Activated naive CD8-positive, alpha-beta T cell treated with anti-CD3 and anti-CD28 coated beads, Interleukin-2, amount 50 U/mL, for 24 hours (primary cell): ENCODE measurements around the gene ESRRA.
A peak's percentile ranks its signal among the peaks of the same experiment; 100 is the strongest.

Experiments
- ATAC-seq: fragments of 150-1000 bp; cut with Tn5 transposase; one replicate; pipeline ENCODE4 v1.10.0; 2021
- DNase-seq: peaks from one replicate; pipeline ENCODE4 v3.0.0; 2021
- H3K27ac Mint-ChIP-seq: one replicate; pipeline ENCODE4 v1.8.0; 2021; ENCODE audit warnings: mild to moderate bottlenecking, mixed read lengths
- H3K27me3 Mint-ChIP-seq: one replicate; pipeline ENCODE4 v1.8.0; 2021; ENCODE audit warnings: mixed read lengths
- H3K36me3 Mint-ChIP-seq: one replicate; pipeline ENCODE4 v1.8.0; 2021; ENCODE audit warnings: low read depth, mixed read lengths
- H3K4me1 Mint-ChIP-seq: one replicate; pipeline ENCODE4 v1.8.0; 2021; ENCODE audit warnings: mixed read lengths
- H3K4me3 Mint-ChIP-seq: one replicate; pipeline ENCODE4 v1.8.0; 2021; ENCODE audit warnings: mild to moderate bottlenecking, moderate library complexity, mixed read lengths
- H3K9me3 Mint-ChIP-seq: one replicate; pipeline ENCODE4 v1.8.0; 2021; ENCODE audit warnings: mixed read lengths

ESRRA gene

DNA sequence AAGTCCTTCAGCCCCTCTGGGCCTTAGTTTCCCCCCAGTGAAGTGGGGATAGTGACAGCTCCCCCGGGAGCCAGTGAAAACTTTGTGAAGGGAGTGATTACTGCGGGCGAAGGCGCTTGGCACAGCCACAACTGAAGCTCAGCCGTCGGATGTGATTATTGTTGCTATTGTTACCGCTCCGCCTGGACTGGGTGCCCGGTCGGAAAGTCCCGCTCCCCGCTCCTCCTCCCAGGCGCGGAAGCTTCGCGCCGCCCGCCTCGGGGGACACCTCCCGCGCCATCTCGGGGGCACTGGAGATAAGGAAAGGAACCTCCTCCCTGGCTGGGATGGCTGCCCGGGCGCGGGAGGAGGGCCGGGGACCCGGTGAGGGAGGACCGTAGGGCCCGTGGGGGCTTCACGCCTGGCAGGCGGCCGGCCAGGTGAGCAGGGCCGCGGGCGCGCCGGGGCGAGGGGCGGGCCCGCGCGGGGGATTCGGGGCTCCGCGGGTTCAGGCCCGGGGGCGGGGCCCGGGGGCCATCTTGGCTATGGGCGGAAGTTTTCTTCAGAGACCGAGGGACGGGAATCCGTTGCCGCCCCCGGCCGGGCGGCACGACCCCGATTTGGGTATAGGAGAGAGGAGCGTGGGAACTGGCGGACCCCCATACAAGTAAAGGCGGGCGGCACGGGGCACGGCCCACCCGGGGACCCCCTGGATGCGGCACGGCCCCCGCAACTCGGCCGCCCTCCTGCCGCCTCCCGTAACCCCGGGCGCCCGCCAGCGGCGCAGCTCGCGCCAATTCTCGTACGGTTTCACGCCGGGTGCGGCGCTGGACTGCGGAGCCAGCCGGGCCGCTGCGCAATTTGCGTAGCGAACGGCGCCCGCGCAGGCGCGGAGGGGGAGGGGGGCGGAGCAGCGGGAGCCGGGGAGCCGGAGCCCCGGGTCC lies 20.1 kb upstream of the ESRRA start, which contains the start of gene GPR137:
Gene GPR137, plus strand, starts transcription at position 887 of the 923 bp plus-strand sequence. CDS start 677 bp downstream, outside the sequence.
- Mint-ChIP-seq H3K9me3 (no peaks in the 10 kb centered on the region), H3K4me1 (peaks cover 17% of the 10 kb centered on the region), H3K4me3 (peak within 1 kb of the TSS; percentile 83), H3K27ac (peak within 1 kb of the TSS; percentile 92), H3K27me3 (peaks cover 2% of the 10 kb centered on the region), H3K36me3 (peaks cover 9% of the 10 kb centered on the region)
- DNase-seq, result peak; percentile 95
- peak; percentile 55 for ATAC-seq

DNA sequence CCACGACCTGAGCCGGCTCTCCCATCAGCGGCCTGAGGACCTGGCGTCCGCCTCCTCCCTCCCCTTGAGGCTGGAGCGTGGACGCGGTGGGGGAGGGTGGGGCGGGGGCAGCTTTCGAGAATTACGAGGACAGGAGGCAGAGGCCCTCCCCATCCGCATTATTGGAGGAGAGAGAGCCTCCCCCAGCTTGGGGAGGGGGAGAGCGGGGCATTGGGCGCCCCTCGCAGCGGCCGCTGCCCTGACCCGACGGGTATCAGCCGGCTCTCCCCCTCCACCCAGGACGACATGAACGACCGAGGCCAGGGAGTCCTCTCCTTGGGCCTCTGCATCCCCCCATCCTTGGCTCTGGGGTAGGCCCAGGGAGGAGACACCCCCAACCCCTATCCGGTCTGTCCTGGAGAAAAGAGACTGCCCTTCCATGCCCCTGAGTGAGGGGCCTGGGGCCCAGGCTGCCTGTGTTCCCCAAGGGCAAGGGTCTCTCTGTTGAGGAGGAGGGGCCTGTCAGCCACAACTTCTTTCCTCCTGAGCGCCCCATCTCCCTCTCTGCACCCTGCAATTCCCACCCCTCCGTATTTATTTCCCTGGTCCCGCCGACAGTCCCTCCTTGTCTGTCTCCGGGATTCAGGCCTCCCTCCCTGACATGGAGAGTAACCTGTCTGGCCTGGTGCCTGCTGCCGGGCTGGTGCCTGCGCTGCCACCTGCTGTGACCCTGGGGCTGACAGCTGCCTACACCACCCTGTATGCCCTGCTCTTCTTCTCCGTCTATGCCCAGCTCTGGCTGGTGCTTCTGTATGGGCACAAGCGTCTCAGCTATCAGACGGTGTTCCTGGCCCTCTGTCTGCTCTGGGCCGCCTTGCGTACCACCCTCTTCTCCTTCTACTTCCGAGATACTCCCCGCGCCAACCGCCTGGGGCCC lies 19.2 kb upstream of the ESRRA start:
- ATAC-seq (no peak), DNase-seq (no peak)
- Mint-ChIP-seq H3K9me3 (no peaks in the 10 kb centered on the region), H3K36me3 (peaks cover 8% of the 10 kb centered on the region), H3K27me3 (peaks cover 9% of the 10 kb centered on the region), H3K4me1 (peaks cover 21% of the 10 kb centered on the region), H3K4me3 (peak overlapping the region; percentile 83), H3K27ac (peak overlapping the region; percentile 61)

DNA sequence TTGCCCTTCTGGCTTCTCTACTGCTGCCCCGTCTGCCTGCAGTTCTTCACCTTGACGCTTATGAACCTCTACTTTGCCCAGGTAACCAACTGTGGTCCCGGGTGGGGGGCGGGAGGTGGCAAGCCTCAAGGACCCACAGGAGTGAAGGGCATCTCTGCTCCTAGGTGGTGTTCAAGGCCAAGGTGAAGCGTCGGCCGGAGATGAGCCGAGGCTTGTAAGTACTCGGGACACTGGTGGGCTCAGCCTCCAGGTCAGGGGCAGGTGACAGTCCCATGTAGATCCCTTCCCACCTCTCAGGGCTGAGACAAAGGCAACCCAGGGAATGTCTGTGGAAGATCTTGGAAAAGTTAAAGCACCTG lies 18.5 kb upstream of the ESRRA start:
- Mint-ChIP-seq H3K4me3 (peak overlapping the region; percentile 80), H3K27ac (peak overlapping the region; percentile 61), H3K36me3 (peaks cover 5% of the 10 kb centered on the region), H3K4me1 (peaks cover 21% of the 10 kb centered on the region), H3K27me3 (peaks cover 9% of the 10 kb centered on the region), H3K9me3 (no peaks in the 10 kb centered on the region)
- no peak for ATAC-seq
- DNase-seq, result no peak

GRCh38 chr11:64287676-64288352 lies 17.5 kb upstream of the ESRRA start:
- H3K4me3 Mint-ChIP-seq, result no peak overlapping the region
- DNase-seq, result no peak
- H3K27me3 Mint-ChIP-seq, result peaks cover 13% of the 10 kb centered on the region
- no peak overlapping the region for H3K27ac Mint-ChIP-seq
- no peak for ATAC-seq
- H3K4me1 Mint-ChIP-seq, result peaks cover 21% of the 10 kb centered on the region
- H3K36me3 Mint-ChIP-seq, result peaks cover 2% of the 10 kb centered on the region
- no peaks in the 10 kb centered on the region for H3K9me3 Mint-ChIP-seq

- H3K36me3 Mint-ChIP-seq, result no peaks in the 10 kb centered on the region
- ATAC-seq, result no peak
- no peak overlapping the region for H3K4me3 Mint-ChIP-seq
- H3K9me3 Mint-ChIP-seq, result no peaks in the 10 kb centered on the region
- no peak overlapping the region for H3K27ac Mint-ChIP-seq
- H3K4me1 Mint-ChIP-seq, result peaks cover 18% of the 10 kb centered on the region
- no peak for DNase-seq
- H3K27me3 Mint-ChIP-seq, result peaks cover 18% of the 10 kb centered on the region
Observed at GRCh38 chr11:64288353-64288750, 17.0 kb upstream of the ESRRA start.

DNA sequence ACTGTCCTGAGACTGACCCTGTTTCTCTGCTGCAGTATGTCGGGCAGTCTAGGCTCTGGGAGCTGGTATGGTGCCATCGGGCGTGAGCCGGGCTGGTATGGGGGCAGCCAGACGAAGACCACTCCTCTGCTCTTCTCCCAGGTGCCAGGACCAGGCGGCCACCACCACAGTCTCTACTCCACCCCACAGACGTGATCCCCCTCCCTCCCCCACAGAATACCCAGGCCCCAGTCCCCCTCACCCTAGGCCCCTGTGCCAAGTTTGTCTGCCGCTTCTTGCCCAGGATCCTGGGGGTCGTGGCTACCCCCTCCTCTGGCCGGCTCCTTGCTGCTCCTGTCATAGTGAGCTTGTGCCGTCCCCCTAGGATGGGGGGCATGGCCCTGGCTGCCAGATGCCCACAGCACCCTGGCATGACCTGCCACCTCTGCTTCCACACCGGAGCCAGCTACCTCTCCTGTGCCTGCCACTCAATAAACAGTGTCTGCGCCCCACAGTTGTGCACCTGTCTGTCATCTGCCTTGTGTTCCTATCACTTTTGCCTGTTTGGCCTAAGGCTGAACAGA lies 16.2 kb upstream of the ESRRA start:
- Mint-ChIP-seq H3K27me3 (peaks cover 25% of the 10 kb centered on the region), H3K36me3 (no peaks in the 10 kb centered on the region), H3K4me3 (no peak overlapping the region), H3K9me3 (no peaks in the 10 kb centered on the region), H3K27ac (no peak overlapping the region), H3K4me1 (peaks cover 15% of the 10 kb centered on the region)
- no peak for DNase-seq
- no peak for ATAC-seq

- H3K4me3 Mint-ChIP-seq, result peak overlapping the region; percentile 34
- H3K27me3 Mint-ChIP-seq, result peaks cover 37% of the 10 kb centered on the region
- ATAC-seq, result no peak
- H3K4me1 Mint-ChIP-seq, result peaks cover 13% of the 10 kb centered on the region
- H3K27ac Mint-ChIP-seq, result no peak overlapping the region
- H3K9me3 Mint-ChIP-seq, result no peaks in the 10 kb centered on the region
- no peak for DNase-seq
- H3K36me3 Mint-ChIP-seq, result no peaks in the 10 kb centered on the region
Observed at GRCh38 chr11:64290352-64291261, 14.7 kb upstream of the ESRRA start.

- no peak within 1 kb of the TSS for H3K27ac Mint-ChIP-seq
- ATAC-seq, result no peak
- DNase-seq, result no peak
- peaks cover 11% of the 10 kb centered on the region for H3K4me1 Mint-ChIP-seq
- no peaks in the 10 kb centered on the region for H3K36me3 Mint-ChIP-seq
- no peaks in the 10 kb centered on the region for H3K9me3 Mint-ChIP-seq
- H3K27me3 Mint-ChIP-seq, result peaks cover 44% of the 10 kb centered on the region
- H3K4me3 Mint-ChIP-seq, result peak within 1 kb of the TSS; percentile 34
Observed at GRCh38 chr11:64291262-64291751, 14.0 kb upstream of the ESRRA start, which contains the start of gene KCNK4. Gene KCNK4, plus strand, starts transcription at chr11:64291302. Its CDS starts 1,717 bp downstream, at chr11:64293019.

DNA sequence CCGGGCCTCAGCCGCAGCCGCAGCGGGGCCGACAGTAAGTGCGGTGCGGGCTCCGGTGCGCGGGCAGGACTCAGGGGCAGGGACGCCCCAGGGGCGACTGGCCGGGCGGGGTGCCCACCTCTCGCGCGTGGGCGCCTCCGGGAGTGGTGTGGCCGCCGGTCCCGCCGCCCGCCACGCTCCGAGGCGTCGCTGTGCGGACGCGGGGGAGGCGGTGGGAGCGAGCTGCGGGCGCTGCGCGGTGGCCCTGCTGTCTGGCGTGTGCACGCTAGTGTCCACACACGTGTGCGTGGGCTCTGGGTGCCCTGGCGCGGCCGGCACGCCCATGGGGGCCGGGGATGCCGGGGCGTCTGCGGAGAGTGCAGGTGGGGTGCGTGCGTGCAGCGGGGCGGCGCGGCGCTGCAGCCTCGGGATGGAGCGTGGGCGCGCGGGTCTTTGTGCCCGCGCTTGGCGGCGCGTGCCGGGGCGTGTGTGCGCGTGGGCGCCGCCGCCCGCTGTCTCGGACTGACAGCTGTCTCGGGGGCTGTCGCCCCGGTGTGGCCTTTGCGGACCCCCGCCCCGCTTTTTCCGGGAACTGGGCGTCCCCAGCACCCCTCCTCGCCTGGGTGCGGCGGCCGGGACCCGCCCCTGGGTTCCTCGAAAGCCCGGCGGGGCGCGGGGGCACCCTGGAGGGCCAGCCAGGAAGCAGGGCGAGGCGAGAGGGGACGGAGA lies 13.4 kb upstream of the ESRRA start:
- Mint-ChIP-seq H3K36me3 (no peaks in the 10 kb centered on the region), H3K4me3 (no peak overlapping the region), H3K9me3 (no peaks in the 10 kb centered on the region), H3K27me3 (peaks cover 50% of the 10 kb centered on the region), H3K4me1 (peaks cover 5% of the 10 kb centered on the region), H3K27ac (no peak overlapping the region)
- no peak for ATAC-seq
- no peak for DNase-seq

DNA sequence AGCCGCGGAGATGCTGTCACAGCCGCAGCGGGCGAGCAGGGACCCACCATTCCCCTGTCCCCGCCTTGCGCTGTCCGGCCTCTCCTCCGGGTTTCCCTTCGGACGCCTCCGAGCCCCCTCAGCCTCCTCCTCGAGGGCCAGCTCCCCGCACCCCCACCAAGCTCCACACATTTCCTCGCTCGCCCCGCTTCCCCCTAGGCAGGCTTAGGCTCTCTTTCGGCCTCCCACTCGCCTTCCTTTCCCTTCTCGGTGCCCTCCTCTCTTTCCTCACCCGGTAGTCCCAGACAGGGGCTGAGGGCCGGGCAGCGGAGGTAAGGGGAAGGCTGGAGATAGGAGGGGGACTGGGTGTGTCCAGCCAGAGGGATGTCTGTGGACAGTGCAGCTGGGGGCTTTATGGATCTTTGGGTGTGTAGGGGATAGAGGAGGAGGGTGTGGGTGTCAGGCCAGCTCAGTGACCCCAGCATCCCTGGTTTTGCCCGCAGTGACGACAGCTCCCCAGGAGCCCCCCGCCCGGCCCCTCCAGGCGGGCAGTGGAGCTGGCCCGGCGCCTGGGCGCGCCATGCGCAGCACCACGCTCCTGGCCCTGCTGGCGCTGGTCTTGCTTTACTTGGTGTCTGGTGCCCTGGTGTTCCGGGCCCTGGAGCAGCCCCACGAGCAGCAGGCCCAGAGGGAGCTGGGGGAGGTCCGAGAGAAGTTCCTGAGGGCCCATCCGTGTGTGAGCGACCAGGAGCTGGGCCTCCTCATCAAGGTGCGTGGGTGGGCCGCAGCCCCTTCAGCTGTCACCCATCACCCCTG lies 12.7 kb upstream of the ESRRA start:
- ATAC-seq (no peak), DNase-seq (no peak)
- Mint-ChIP-seq H3K36me3 (no peaks in the 10 kb centered on the region), H3K27ac (no peak overlapping the region), H3K27me3 (peaks cover 58% of the 10 kb centered on the region), H3K9me3 (no peaks in the 10 kb centered on the region), H3K4me1 (peaks cover 5% of the 10 kb centered on the region), H3K4me3 (no peak overlapping the region)

GRCh38 chr11:64294774-64295173 lies 10.6 kb upstream of the ESRRA start:
- Mint-ChIP-seq H3K36me3 (no peaks in the 10 kb centered on the region), H3K27me3 (peaks cover 78% of the 10 kb centered on the region), H3K27ac (no peak overlapping the region), H3K4me3 (no peak overlapping the region), H3K9me3 (no peaks in the 10 kb centered on the region), H3K4me1 (peaks cover 10% of the 10 kb centered on the region)
- no peak for ATAC-seq
- no peak for DNase-seq

- H3K4me1 Mint-ChIP-seq, result peaks cover 15% of the 10 kb centered on the region
- H3K36me3 Mint-ChIP-seq, result no peaks in the 10 kb centered on the region
- H3K4me3 Mint-ChIP-seq, result no peak overlapping the region
- peaks cover 79% of the 10 kb centered on the region for H3K27me3 Mint-ChIP-seq
- H3K9me3 Mint-ChIP-seq, result no peaks in the 10 kb centered on the region
- ATAC-seq, result no peak
- H3K27ac Mint-ChIP-seq, result no peak overlapping the region
- no peak for DNase-seq
Observed at GRCh38 chr11:64295760-64296159, 9.6 kb upstream of the ESRRA start.
